ENCODE data around the gene SH3RF3.

DNA sequence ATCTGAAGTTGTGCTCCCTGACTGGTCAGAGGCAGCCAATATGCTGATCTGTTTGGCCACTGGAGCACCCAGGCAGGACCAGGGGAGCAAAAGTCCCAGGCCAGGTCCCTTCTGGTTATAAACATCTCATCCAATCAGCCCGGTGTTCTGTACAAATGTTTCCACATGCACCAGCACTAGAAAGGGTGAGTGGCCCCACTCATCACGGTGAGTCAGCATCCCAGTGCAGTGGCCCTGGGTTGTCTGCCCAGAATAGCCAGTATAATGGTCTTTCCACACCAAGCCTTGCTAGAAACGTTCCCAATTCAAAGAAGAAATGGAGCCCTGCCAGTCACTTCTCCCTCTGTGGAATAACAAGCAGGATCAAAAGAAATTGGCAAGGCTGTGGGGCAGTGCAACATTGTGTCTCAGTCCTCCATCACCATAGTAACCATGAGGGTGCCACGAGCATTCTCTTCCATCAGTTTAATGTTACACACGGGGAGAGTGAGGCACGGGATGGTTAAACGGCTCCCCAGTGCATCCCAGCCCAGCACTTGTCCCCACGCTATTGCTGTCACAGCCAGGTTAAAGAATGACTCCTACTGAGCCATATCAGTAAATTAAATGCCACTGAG, 309.9 kb downstream of the SH3RF3 start:
- TF ChIP-seq CTCF (optimal IDR thresholded peaks at IDR 0.05 in 1 of 3, IDR thresholded peaks at IDR 0.05 in 1 of 3, conservative IDR thresholded peaks at IDR 0.05 in 1 of 3; ENCODE audit: extremely low read depth in 1 of 3, insufficient read depth in 2 of 3, low read length in 3 of 3) (no peak), EZH2 (IDR thresholded peaks at IDR 0.05; ENCODE audit: low read length) (no peak)

Data from keratinocyte (primary cell).